CD4-positive, alpha-beta T cell treated with Interleukin-15 for 1 hour (primary cell): ENCODE results near the gene TPPP.

Experiments used
- DNase-seq: peaks from one replicate; pipeline ENCODE4 v3.0.0-alpha.2; 2020

The TPPP gene

DNA sequence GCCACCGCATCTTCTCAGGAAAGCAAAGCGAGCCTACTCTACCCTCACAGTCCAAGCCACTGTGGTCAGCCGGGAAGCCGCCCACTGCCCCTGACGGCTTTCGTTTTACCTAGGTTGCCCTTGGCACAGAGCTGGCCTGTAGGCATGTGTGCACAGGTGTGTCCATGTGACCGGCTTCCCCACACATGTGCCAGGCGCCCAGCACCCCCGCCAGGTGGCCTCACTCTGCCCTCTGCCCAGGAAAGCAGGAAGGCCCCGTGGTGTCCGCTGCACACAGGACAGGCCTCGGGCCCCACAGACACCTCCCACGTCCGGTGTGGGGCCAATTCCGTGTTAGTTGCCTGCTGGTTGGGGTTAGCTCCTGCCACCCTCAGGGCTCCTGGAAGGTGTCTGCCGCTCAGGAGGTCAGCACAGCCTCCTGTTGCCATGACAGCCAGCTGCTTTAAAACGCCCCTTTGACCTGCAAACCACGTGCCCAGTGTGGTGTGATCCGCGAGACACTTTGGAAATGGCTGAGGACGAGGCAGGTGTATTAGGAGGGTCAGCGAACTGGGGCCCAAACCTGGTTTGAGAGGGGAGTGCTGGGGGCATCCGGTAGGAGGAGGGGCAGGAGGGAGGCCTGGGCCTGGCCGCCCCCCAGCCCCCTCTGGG is 28.7 kb downstream of the TPPP start:
- no peak for DNase-seq

DNA sequence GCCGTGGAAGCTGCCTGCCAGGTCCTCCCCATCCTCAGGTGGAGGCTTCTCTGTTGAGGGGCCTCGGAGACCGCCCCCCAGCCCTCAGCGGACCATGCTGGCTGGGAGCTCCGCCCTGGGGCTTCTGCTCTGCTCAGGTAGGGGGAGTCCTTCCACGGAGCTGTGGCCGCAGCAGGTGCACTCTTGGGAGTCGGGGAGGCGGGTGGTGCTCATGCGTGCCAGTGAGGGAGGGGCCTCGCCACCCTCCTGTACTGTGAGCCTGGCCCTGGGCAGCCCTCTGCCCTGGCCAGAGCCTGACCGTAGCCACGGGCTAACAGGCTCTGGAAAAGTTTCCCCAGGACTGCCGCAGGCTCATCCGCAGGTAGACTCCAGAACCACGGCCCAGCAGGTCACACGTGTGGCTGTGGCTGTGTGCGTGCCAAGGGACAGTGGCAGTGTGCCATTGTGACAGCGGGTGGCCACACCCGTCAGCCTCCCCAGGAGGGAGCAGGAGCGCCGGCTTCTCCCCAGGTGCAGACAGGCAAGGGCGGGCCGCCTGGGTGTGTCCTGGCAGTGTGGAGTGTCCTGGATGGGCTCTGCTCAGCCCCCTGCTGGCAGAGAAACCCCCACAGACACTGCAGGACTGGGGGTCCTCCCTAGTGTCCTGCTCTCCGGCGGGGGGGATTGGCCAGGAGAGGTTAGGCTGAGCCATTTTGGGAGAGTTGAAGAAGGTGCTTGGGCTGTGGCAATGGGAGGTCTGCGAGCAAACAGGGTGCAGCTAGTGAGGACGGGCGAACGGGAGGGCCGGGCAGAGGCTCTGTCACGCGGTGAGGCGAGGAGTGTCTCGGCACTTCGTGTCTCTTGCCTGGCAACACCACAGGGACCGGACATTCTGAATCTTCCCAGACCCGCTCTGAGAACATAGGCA is 29.5 kb downstream of the TPPP start:
- DNase-seq: no peak

GRCh38 chr5:662751-663435 is 30.3 kb downstream of the TPPP start:
- no peak for DNase-seq

DNA sequence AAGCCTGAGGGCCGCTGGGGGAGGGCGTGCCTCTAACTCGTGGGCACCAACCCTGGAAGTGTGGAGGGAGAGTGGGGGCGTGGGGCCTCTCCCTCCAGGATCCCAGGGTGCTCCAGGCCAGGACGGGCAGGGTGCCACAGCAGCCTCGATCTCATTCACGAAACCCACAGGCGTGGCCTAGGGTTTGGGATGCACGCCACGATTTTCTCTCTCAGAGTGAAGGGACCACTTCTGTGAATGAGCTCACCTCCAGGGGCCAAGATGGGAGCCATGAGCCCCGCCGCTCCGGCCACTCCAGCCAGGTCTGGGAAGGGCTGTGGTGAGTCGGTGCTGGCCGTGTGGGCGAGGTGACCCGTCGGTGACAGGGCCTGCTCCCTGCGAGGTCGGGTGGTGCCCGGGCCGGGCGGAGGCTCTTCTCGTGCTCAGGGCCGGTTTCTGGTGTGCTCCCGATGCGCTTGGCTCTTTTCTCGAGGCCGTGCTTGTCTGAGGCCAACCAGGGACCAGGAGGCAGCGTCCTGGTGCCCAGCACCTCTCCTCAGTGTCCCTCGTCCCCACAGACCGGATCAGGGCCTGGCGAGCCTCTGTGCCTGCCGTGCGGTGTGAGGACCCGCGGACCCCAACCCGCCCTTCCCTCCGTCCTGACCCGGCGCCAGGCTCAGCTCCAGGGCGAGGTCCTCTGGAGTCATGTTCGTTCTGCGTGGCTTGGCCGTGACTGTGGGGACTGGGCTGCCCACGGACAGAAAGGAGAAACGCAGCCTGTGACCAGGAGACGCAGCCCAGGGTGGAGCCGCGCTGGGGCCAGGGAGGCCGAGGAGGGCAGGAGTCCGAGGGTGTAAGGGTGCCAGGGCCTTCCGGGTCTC is 31.0 kb downstream of the TPPP start:
- no peak for DNase-seq

- no peak for DNase-seq
Observed at GRCh38 chr5:660491-661030, 32.6 kb downstream of the TPPP start.

DNA sequence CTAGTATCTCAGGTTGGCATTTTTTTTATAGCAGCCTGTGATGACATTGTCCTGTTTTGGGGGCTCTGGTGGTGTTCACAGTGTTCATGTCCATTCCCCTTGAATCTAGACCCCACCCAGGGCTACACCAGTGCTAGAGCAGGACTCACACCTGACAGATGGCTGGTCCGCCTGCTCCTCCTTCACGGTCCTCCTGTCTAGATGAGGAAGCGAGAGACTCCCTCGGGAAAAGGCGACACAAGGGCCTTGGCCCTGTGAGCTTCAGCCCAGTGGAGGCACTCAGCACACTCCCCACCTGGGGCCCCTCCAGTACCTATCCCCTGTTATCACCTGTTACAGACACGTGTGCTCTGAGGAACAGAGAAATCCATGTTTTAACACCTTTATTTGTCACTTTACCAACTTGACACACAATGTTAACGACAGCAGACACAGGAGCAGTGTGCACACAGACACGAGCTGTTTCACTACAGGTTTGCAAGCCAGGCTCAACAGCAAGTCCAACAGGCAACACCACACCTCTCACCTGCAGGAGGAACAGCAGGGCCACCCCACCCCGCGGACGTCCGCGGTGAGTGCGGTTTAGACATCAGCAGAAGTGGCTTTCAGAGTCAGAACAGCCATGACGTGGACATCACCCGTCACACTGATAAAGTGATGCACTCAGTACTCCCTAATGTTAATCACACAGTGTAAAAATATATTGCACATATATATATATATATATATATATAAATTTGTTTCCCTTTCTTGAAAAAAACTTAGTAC is 33.5 kb downstream of the TPPP start:
- DNase-seq: no peak

DNA sequence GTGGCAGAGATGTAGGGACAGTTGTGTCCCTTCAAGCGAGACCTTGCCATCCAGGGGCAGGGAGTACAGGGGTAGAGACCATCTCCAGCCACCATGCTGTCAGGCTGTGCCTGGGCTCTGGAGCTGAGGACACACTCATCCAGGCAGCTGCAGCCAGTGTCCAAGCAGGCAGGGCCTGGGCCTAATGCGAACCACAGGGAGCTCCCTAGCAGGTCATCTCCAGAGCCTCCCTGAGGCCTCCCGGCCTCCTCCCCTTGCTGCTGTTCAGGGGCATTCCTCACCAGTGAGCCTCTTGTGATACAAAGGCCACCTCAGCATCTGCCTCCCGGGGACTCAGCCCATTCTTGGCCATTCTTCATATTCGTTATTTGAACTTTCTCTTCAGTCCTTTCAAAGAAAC is 35.0 kb downstream of the TPPP start:
- DNase-seq: no peak

GRCh38 chr5:657570-657969 is 35.6 kb downstream of the TPPP start:
- DNase-seq: no peak

DNA sequence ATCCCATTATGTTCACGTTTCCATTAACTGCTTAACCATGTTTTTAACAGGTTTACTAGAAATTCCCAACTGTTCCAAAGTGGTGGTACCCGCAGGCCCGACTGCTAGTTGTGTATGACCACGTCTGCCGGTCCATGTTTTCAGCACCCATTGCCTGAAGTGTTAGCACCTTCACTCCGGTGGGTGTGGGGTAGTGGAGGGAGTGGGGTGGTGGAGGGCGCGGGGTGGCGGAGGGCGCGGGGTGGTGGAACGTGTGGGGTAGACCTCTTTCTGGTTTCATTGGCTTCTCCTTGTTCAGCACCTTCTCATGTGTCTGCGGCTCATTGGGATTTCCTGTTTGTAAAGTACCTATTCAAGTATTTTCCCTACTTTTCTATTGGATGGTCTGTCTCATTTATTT is 37.7 kb downstream of the TPPP start:
- no peak for DNase-seq

DNA sequence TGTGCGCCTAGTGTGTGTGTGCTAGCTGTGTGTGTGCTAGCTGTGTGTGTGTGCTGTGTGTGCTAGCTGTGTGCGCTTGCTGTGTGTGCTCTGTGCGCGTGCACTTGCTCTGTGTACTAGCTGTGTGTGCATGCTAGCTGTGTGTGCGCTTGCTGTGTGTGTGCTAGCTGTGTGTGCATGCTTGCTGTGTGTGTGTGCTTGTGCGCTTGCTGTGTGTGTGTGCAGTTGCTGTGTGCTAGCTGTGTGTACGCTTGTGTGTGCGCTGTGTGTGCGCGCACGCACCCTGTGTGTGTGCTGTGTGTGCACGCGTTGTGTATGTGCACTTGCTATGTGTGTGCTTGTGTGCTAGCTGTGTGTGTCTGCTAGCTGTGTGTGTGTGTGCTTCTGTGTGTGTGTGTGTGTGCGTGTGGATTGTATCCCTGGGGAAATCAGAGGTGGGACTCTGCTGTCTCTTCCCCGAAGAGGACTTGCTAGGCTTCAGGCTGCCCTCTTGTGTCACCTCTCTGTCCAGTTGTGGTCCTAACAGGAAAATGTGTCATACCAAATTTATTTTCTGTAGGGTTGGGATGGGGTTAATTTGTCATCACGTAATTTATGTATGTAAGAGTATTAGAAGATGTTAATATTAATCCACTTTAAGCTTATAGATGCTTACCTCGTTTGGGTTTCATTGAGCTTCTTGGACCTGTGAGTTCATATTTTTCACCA is 38.9 kb downstream of the TPPP start:
- DNase-seq: no peak

- DNase-seq: no peak
Observed at GRCh38 chr5:652773-653350, 40.3 kb downstream of the TPPP start.

DNA sequence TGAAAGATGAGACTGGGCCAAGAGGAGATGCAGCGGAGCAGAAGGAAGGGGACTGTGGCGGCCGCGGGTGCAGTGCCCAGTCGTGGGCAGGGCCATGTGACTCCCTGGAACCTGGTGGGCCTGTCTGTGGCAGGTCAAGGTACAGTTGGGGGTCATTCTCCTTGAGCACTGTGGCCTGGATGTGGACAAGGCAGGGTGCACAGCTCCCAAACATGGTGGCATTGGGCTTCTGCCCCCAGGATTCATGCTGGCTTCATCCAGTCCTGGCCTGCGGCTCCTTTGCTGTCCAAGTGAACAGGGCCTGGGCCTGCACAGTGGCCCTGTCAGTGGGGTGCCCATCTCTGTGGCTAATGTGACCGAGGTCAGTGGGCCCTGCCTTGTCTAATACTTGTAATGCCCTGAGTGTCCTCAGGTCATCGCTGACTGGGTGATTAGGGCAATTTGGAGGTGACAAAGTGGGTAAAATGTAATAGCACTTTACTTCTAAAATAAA is 41.1 kb downstream of the TPPP start:
- no peak for DNase-seq

GRCh38 chr5:651296-652022 is 41.7 kb downstream of the TPPP start:
- peak; percentile 12 for DNase-seq

DNA sequence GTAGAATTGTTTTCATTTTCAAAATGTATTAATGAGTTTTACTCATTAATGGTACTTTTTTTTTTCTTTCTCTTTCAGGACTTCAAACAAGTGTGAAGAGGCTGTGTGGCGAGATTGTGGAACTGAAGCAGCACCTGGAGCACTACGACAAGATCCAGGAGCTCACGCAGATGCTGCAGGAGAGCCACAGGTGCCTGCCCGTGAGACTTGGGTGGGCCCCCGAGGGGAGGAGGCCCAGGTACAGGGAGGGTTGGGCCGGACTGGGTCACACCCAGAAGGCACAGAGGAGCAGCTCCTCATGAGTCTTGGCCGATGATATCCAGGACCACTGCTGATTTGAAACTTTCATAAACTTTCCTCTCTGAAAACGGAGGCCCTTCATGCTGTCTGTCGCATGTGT is 45.4 kb downstream of the TPPP start:
- DNase-seq: peak; percentile 5

DNA sequence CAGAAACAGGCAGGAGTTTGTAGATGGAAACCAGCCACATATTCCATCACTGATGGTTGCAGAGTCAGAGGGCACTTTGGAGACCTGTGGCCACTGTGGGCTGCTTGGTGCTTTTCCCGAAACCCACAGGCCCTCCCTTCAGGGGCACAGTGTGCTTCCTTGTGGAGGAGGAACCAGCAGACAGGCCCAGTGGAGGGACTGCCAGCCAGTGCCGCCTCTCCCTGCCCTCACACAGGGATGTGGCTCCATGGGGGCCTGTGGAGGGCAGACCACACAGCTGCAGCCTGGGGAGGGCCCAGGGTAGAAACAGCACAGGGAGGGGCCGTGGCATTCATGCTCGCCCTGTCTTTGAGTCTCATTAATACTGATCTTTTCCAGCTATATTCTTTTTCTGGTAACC is 45.8 kb downstream of the TPPP start:
- peak; percentile 13 for DNase-seq

- peak; percentile 7 for DNase-seq
Observed at GRCh38 chr5:646396-647201, 46.6 kb downstream of the TPPP start.

GRCh38 chr5:645421-645820 is 47.7 kb downstream of the TPPP start:
- peak; percentile 13 for DNase-seq

- DNase-seq: peak; percentile 11
Observed at GRCh38 chr5:644971-645370, 48.2 kb downstream of the TPPP start.

- peak; percentile 14 for DNase-seq
Observed at GRCh38 chr5:644509-644908, 48.6 kb downstream of the TPPP start.
